SIG-M5 treated with dmso at 0.1 percent for 504 hours (cell line): ENCODE results near the gene SUV39H1.
A peak's percentile ranks its signal among the peaks of the same experiment; 100 is the strongest.
"Not testable (repeated sequence)": the region's sequence is repeated elsewhere in the genome, so short reads cannot be mapped to it uniquely, and the experiment has no call there.

Experiments
- DNase-seq: peaks from one replicate; lab custom pipeline; 2025; ENCODE audit not compliant: unreplicated experiment; lab: John Stamatoyannopoulos, UW

The SUV39H1 gene, protein sequence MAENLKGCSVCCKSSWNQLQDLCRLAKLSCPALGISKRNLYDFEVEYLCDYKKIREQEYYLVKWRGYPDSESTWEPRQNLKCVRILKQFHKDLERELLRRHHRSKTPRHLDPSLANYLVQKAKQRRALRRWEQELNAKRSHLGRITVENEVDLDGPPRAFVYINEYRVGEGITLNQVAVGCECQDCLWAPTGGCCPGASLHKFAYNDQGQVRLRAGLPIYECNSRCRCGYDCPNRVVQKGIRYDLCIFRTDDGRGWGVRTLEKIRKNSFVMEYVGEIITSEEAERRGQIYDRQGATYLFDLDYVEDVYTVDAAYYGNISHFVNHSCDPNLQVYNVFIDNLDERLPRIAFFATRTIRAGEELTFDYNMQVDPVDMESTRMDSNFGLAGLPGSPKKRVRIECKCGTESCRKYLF

DNA sequence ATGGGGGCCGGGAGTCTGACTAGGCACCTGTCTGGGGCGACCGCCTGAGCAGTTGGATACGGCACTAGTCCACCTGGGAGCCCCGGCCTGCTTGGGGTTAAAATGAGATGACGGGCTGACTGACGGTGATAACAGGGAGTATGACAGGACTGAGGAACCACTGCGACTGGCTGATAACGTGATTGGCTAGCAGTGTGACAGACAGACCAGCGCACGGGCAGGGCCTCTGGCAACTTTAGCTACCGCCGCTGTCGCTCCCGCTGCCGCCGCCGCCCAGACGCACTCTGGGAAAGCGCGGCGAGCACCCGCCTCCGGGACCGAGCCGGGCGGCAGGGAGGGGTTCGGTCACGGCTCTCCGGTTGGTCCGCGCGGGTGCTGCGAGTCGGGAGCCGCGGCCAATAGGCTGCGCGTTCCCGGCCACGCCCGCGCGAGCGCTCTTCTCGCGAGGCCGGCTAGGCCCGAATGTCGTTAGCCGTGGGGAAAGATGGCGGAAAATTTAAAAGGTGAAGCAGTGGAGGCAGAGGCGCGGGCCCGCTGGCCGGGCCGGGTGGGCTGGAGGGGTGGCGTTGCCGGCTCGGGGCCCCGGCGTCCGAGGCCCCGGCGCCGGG, at the start of gene SUV39H1:
SUV39H1 (plus strand) TSS at position 434 of the 608 bp plus-strand sequence; CDS start at position 485, 51 bp downstream.
- peak; percentile 76 for DNase-seq

DNA sequence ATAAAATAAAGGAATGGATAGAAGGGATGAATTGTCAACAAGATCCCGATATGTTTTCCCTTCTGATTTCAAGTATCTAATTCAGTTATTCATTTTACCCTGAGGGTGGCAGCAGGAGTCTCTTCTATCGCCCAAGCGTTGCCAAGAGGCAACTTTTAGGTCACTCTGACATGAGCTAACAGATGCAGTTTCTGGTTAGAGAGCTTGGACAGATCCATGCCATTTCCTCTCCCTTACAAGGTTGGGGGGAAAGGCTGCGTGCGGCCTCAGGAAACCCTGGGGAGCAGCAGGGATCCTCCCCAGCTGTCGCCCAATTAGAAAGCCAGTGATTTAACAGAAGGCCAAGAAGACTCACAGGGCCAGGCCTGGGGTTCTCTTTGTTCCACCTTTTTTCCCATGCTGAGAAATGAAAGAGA, 48.2 kb upstream of the SUV39H1 start:
- peak; percentile 53 for DNase-seq

DNA sequence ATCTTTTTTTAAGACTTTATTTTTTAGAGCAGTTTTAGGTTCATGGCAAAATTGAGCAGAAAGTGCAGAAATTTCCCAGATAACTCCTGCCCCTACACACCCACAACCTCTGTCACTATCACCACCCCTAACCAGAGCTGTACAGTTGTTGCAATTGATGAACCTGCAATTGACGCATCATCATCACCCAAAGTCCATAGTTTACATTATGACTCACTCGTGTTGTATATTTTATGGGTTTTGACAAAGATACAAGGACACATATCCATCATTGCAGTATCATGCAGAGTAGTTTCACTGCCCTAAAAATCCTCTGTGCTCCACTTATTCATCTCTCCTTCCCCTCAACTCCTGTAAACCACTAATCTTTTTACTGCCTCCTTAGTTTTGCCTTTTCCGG, 47.4 kb upstream of the SUV39H1 start:
- no peak for DNase-seq

DNA sequence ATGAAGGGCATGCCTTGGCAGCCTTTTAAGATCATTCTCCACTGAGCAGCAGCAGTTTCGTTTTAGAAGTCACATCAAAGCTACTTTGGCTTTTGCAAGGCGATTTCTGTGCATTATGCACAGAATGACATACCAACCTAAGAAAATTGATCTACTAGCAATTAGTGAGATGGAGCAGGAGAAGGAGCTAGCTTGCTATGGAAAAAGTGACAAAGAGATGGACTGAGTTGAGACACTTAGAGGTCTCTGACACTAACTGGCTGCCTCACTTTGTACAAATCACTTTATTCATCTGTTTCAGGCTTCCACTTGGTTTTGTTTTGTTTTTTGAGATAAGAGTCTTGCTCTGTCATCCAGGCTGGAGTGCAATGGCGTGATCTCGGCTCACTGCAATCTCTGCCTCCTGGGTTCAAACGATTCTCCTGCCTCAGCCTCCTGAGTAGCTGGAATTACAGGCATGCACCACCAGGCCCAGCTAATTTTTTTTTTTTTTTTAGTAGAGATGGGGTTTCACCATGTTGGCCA, 44.4 kb upstream of the SUV39H1 start:
- DNase-seq: not testable (repeated sequence)

DNA sequence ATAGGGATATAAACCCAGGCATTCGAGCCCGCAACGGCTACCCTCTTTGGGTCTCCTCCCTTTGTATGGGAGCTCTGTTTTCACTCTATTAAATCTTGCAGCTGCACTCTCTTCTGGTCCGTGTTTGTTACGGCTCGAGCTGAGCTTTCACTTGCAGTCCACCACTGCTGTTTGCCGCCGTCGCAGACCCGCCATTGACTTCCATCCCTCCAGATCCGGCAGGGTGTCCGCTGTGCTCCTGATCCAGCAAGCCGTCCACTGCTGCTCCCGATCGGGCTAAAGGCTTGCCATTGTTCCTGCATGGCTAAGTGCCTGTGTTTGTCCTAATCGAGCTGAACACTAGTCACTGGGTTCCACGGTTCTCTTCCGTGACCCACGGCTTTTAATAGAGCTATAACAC, 41.8 kb upstream of the SUV39H1 start:
- DNase-seq: not testable (repeated sequence)

DNA sequence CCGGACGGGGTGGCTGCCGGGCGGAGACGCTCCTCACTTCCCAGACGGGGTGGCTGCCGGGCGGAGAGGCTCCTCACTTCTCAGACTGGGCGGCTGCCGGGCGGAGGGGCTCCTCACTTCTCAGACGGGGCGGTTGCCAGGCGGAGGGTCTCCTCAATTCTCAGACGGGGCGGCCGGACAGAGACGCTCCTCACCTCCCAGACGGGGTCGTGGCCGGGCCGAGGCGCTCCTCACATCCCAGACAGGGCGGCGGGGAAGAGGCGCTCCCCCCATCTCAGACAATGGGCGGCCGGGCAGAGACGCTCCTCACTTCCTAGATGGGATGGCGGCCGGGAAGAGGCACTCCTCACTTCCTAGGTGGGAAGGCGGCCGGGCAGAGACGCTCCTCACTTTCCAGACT, 36.8 kb upstream of the SUV39H1 start:
- not testable (repeated sequence) for DNase-seq

DNA sequence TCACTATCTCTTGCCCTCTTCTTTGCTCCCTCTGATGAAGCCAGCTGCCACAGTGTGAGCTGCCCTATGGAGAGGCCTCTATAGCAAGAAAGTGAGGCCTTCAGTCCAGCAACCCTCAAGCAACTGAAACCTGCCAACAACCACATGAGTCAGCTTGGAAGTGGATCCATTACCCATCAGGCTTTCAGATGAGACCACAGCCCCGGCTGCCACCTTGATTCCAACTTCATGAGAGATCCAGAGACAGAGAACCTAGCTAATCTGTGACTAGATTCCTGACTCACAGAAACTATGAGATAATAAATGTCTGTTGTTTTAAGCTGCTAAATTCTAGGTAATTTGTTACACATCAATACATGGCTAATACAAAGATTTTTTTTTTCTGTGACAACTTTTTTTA, 33.3 kb upstream of the SUV39H1 start:
- no peak for DNase-seq

DNA sequence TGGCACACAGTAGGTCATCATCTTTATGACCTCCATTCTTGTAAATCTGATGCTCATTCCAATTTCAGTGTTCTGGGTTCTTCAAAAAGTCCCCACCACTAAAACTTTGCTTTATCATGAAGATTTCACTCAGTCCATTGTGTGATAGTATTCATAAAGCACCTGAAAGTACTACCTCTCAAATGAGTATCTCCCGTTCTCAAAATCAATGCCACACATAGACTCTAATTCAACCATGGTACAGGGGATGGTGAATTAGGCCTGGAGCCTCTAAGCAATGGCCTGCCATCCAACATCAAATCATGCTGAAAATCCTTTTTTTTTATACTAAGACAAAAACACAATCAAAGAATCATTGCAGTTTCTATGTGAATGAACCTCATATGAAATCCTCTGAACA, 32.4 kb upstream of the SUV39H1 start:
- DNase-seq: no peak

DNA sequence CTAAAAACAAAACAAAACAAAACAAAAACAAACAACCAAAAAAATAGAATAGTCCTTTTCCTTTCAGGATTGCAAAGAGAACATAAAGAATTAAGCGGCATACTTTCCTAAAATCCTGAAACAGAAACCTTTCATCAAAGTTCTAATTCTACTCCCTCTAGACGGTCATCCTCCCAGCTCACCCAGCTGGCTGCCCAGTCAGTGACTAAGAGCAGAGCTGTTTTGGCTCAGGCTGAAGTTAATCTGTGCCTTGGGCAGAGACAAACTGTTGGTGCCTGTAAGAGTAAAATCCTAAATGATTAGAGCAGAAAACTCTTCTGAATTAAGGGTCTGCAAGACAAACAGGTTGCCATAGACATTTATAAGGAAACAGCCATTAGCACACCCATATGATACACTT, 30.5 kb upstream of the SUV39H1 start:
- no peak for DNase-seq

DNA sequence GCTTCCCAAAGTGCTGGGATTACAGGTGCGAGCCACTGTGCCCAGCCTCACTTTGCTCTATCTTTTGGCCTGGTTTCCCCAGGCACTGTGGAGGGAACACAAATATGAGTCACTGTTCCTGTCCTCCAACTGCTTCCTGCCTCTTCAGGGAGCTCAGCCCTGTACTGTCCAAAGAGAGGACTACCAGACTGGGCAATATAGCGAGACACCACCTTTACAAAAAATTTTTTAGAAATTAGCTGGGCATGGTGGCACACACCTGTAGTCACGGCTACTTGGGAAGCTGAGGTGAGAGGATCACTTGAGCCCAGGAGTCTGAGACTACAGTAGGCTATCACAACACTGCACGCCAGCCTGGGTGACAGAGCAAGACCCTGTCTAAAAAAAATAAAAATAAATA, 29.9 kb upstream of the SUV39H1 start:
- no peak for DNase-seq

DNA sequence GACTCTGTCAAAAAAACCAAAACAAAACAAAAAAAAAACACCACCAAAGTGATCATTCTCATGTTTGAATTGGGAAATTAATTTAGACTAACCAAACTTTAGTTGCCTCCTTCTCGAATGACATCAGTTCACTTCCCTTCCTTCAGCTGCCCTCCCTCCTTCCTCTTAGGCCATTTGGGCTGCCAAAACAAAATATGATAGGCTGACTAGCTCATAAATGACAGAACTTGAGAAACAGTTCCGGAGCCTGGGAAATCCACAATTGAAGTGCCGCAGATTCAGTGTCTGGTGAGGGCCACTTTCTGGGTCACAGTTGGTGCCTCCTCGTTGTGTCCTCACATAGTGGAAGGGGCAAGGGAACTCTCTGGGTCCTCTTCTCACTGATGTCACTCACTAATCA, 29.0 kb upstream of the SUV39H1 start:
- DNase-seq: no peak

DNA sequence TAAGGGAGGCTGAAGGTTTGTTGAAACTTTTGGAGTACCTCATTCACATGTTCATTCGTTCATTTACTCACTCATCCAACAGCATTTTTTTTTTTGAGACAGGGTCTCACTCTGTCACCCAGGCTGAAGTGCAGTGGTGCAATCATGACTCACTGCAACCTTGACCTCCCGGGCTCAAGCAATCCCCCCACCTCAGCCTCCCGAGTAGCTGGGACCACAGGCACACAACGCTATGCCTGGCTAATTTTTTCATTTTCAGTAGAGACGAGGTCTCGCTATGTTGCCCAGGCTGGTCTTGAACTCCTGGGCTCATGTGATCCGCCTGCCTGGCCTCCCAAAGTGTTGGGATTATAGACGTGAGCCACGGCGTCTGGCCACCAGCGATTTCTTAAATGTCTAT, 28.3 kb upstream of the SUV39H1 start:
- not testable (repeated sequence) for DNase-seq

DNA sequence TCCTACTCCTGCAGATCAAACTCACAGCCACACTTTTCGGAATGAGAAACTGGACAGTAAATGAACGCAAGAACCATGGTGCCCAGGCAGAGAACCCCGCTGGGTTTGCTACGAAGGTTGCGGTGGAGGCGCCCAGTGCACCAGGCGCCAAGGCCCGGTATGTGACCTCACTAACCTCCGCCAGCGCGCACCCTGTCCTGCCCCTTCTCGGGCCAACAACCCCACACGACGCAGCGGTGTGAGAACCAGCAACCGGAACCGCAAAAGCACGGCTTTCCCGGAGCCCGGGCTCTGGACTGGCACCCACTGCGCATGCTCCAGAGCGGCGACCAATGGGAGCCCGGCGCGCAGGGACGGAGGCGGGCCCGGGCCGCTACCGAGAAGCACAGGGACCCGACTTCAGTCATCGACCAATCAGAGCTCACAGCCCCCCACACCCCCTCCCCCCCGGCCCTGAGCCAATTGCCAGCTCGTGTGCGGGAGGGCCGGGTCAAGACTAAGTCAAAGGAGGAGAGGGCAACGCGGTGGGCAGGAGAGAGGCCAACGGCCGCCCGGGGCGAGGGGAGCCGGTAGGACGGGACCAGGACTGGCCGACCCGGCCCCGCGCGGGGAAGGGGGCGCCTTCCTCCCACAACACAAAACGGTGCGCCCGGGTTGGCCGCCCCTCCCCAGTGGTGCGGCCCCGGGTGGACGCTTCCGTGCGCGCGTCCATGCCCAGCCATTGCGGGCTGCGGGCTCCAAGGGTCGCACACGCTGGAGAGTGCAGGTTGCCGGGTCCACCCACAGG, 20.2 kb upstream of the SUV39H1 start:
- DNase-seq: peak; percentile 86

DNA sequence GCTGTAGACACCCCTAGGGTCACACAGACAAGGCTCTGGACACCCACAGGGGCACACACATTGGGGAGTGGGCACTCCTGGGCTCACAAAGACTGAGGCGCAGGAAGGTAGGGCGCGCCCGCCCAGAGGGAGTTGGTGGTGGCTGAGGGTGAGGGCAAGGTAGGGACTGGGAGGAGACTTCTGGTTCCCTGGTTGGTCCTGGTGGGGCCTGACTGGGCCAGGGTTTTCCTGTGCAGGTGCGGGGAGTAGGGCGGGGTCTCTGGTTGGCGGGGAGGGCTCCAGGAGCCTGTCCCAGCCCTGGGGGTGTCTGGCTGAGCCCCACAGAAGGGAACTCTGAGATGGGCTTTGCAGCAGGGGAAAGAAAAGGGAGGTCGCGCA, 19.7 kb upstream of the SUV39H1 start:
- no peak for DNase-seq

DNA sequence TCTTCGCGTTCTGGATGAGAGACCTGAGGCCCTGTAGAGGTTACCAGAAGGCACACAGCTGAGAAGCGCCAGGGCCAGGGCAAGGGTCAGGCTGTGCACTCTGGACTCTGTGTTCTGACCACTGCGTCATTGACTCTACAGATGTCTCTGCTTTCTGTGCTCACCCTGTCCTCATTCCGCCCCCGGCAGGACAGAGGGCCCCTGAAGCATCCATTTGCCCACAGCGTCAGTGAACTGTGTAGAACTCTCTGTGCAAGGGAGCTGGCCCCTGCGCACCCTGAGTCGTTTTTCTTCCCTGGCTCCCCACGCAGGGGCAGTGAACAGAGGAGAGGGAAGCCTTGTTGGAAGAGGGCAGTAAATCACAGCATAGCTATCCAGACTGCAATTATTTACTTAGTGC, 19.0 kb upstream of the SUV39H1 start:
- DNase-seq: no peak

DNA sequence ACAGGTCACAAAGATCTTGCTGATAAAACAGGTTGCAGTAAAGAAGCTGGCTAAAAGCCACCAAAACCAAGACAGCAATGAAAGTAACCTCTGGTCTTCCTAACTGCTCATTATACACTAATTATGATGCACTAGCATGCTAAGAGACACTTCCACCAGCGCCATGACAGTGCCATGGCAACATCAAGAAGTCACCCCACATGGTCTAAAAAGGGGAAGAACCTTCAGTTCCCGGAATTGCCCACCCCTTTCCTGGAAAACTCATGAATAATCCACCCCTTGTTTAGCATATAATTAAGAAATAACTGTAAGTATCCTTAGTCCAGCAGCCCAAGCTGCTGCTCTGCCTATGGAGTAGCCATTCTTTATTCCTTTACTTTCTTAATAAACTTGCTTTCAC, 16.1 kb upstream of the SUV39H1 start:
- DNase-seq: not testable (repeated sequence)

DNA sequence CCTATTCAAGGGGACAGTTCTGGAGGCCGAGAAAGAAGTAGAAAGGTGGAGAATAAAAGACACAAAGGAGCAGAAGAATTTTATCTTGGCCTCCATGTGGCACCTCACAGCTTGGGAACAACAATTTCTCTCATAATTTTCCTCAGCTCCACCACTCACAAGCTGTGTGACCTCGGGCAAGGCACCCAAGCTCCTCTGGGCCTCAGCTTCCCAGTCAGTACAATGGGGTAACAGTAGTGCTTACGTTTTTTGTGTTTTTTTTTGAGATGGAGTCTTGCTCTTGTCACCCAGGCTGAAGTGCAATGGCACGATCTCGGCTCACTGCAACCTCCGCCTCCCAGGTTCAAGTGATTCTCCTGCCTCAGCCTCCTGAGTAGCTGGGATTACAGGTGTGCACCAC, 15.6 kb upstream of the SUV39H1 start:
- DNase-seq: not testable (repeated sequence)

DNA sequence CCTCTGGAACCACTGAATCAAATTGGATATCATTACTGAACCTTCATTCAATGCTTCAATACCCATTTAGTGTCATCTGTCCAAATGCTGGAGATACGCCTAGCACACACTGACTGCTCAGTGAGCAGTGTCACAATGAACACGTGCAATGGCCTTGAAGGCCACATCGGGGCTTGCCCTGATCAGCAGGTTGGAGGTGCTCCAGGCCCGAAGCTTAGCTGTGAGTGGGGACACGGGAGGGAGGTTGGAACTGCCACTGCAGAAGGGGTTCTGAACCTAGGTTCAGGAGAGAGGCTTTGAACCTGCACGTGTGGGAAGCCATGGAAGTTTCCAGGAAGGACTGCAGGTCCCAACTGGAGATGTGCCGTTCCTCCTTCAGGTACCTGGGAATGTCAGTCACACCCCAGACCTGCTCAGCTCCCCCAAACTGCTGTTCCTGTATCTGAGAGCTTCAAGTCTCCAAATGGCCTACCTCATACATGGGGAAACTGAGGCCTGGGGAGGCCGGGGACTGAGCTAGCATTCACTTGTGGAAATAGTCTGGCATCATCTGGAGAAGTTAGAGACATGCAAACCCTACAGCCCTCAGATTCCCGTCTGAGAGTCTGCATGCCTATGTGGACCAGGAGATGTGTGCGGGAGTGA, 14.9 kb upstream of the SUV39H1 start:
- DNase-seq: no peak

DNA sequence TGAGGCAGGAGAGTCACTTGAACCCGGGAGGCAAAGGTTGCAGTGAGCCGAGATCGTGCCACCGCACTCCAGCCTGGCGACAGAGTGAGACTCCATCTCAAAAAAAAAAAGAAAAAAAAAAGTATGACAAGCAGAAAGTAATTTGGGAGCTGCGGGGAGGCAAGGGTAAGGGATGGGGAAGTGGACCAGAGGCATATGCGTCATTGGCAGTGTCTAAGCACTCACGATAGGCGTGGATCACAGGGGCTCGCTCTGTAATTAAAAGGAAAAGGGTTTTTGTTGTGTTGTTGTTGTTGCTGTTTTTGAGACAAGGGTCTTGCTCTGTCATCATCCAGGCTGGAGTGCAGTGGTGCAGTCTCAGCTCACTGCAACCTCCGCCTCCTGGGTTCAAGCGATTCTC, 13.7 kb upstream of the SUV39H1 start:
- peak; percentile 8 for DNase-seq

DNA sequence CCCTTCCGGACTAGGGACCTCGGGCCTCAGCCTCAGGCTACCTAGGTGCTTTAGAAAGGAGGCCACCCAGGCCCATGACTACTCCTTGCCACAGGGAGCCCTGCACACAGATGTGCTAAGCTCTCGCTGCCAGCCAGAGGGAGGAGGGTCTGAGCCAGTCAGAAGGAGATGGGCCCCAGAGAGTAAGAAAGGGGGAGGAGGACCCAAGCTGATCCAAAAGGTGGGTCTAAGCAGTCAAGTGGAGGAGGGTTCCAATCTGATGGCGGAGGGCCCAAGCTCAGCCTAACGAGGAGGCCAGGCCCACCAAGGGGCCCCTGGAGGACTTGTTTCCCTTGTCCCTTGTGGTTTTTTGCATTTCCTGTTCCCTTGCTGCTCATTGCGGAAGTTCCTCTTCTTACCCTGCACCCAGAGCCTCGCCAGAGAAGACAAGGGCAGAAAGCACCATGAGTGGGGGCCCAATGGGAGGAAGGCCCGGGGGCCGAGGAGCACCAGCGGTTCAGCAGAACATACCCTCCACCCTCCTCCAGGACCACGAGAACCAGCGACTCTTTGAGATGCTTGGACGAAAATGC, 13.0 kb upstream of the SUV39H1 start, which contains the start of gene WAS:
WAS (plus strand) TSS at position 389 of the 572 bp plus-strand sequence; CDS start at position 444, 55 bp downstream.
- peak; percentile 85 for DNase-seq

DNA sequence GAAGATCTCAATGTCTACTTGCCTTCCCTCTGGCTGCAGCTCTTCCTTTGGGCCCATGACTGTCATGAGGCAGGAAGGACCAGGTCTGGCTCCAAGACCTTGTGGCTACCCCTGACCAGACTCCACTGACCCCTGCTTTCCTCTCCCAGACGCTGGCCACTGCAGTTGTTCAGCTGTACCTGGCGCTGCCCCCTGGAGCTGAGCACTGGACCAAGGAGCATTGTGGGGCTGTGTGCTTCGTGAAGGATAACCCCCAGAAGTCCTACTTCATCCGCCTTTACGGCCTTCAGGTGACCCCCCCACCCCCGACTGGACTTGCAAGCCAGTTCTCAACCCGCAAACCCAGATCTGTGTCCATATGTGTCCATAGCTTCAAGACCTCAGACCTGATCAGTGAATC, 12.4 kb upstream of the SUV39H1 start:
- DNase-seq: no peak
